NCI-H2081 treated with DMSO at 0.1 percent for 48 hours (cell line): Measurements from ENCODE around the gene CCDC80.
A peak's percentile ranks its signal among the peaks of the same experiment; 100 is the strongest.

Source experiments
- DNase-seq: peaks from one replicate; lab custom pipeline; 2025; lab: John Stamatoyannopoulos, UW

Gene CCDC80

GRCh38 chr3:112633191-112633590, 7.8 kb downstream of the CCDC80 start:
- DNase-seq: no peak

GRCh38 chr3:112632596-112632995, 8.3 kb downstream of the CCDC80 start:
- DNase-seq: no peak

- no peak for DNase-seq
Observed at GRCh38 chr3:112631257-112631656, 9.7 kb downstream of the CCDC80 start.

GRCh38 chr3:112629425-112629824, 11.5 kb downstream of the CCDC80 start:
- no peak for DNase-seq

- peak; percentile 34 for DNase-seq
Observed at GRCh38 chr3:112627919-112628466, 12.9 kb downstream of the CCDC80 start.

GRCh38 chr3:112627419-112627818, 13.5 kb downstream of the CCDC80 start:
- DNase-seq: no peak

- no peak for DNase-seq
Observed at GRCh38 chr3:112623717-112624116, 17.2 kb downstream of the CCDC80 start.

- DNase-seq: no peak
Observed at GRCh38 chr3:112623213-112623612, 17.7 kb downstream of the CCDC80 start.

GRCh38 chr3:112619295-112619694, 21.6 kb downstream of the CCDC80 start:
- DNase-seq: no peak

- no peak for DNase-seq
Observed at GRCh38 chr3:112617285-112617684, 23.7 kb downstream of the CCDC80 start.

- DNase-seq: no peak
Observed at GRCh38 chr3:112615989-112616731, 24.8 kb downstream of the CCDC80 start.

- no peak for DNase-seq
Observed at GRCh38 chr3:112611752-112612515, 29.0 kb downstream of the CCDC80 start.

- DNase-seq: no peak
Observed at GRCh38 chr3:112610121-112610520, 30.8 kb downstream of the CCDC80 start.

- DNase-seq: no peak
Observed at GRCh38 chr3:112607863-112608262, 33.1 kb downstream of the CCDC80 start.

GRCh38 chr3:112606098-112606497, 34.8 kb downstream of the CCDC80 start:
- no peak for DNase-seq

GRCh38 chr3:112605285-112605684, 35.7 kb downstream of the CCDC80 start:
- DNase-seq: no peak

GRCh38 chr3:112604536-112604935, 36.4 kb downstream of the CCDC80 start:
- no peak for DNase-seq

GRCh38 chr3:112602217-112602838, 38.6 kb downstream of the CCDC80 start:
- DNase-seq: no peak

- no peak for DNase-seq
Observed at GRCh38 chr3:112598731-112599130, 42.2 kb downstream of the CCDC80 start.

- DNase-seq: no peak
Observed at GRCh38 chr3:112597945-112598344, 43.0 kb downstream of the CCDC80 start.

GRCh38 chr3:112594856-112595255, 46.1 kb downstream of the CCDC80 start:
- no peak for DNase-seq

- no peak for DNase-seq
Observed at GRCh38 chr3:112593258-112593657, 47.7 kb downstream of the CCDC80 start.

- no peak for DNase-seq
Observed at GRCh38 chr3:112587336-112587735, 53.6 kb downstream of the CCDC80 start.
